MCF 10A (cell line): ENCODE measurements around the gene TMEM266. TPM values are rescaled to one million over a fixed set of nuclear protein-coding genes. Genes with fewer than 3 reads are reported as not detected.

Experiments used
- BruUV-seq: library from RNA; stranded (reverse); fragments of 400-500 nt; replicated peaks from 2 replicates; lab custom pipeline; 2021; lab: Mats Ljungman, UMichigan
- CTCF ChIA-PET: fragments of 300-600 bp; sonication (Branson Sonifier 250); formaldehyde crosslinking; extraction: SDS; loops from one replicate; lab custom pipeline; 2021; ENCODE audit warnings: antibody characterized with exemption, inconsistent platforms; lab: Yijun Ruan, JAX
- POLR2A ChIA-PET: fragments of 300-600, 350-650 bp; sonication (Branson Sonifier 250); formaldehyde crosslinking; extraction: SDS; loops from one replicate; lab custom pipeline; 2020; ENCODE audit warnings: antibody characterized with exemption, inconsistent platforms; lab: Yijun Ruan, JAX
- DNase-seq: peaks from one replicate; pipeline ENCODE4 v3.0.0-alpha.2; 2018; ENCODE audit not compliant: unreplicated experiment
- H3K27ac Mint-ChIP-seq: one replicate; pipeline ENCODE4 v1.8.0; 2022; ENCODE audit warnings: mild to moderate bottlenecking, low read depth, mixed read lengths; ENCODE audit not compliant: unreplicated experiment
- H3K27me3 Mint-ChIP-seq: one replicate; pipeline ENCODE4 v1.8.0; 2022; ENCODE audit warnings: mixed read lengths; ENCODE audit not compliant: insufficient read depth, unreplicated experiment
- H3K36me3 Mint-ChIP-seq: one replicate; pipeline ENCODE4 v1.8.0; 2022; ENCODE audit warnings: mild to moderate bottlenecking, moderate library complexity, mixed read lengths; ENCODE audit not compliant: insufficient read depth, unreplicated experiment
- H3K4me1 Mint-ChIP-seq: one replicate; pipeline ENCODE4 v1.8.0; 2022; ENCODE audit warnings: mixed read lengths; ENCODE audit not compliant: insufficient read depth, unreplicated experiment
- H3K4me3 Mint-ChIP-seq: one replicate; pipeline ENCODE4 v1.8.0; 2022; ENCODE audit warnings: mild to moderate bottlenecking, moderate library complexity, mixed read lengths; ENCODE audit not compliant: unreplicated experiment
- H3K9me3 Mint-ChIP-seq: one replicate; pipeline ENCODE4 v1.8.0; 2022; ENCODE audit warnings: mixed read lengths; ENCODE audit not compliant: unreplicated experiment
- CTCF ChIP-seq: fragments of 200-600 bp; IDR thresholded peaks from one replicate; pipeline ENCODE4 v1.8.0; 2022; ENCODE audit warnings: antibody characterized with exemption, mild to moderate bottlenecking; ENCODE audit not compliant: unreplicated experiment
- intact Hi-C: fragments of 100-400 bp; cut with micrococcal nuclease; formaldehyde crosslinking; loops from 2 replicates; pipeline ENCODE4 v1.14.1; 2022
- total RNA-seq: library from RNA; stranded (reverse); gene quantifications from 2 replicates; pipeline ENCODE4 v1.2.3, GENCODE V29; 2022

Gene TMEM266
- total RNA-seq, 1 experiment from 2014 or later, result not detected

- Mint-ChIP-seq H3K27me3 (no peaks in the 10 kb centered on the region), H3K9me3 (no peaks in the 10 kb centered on the region), H3K27ac (no peak overlapping the region), H3K36me3 (peaks cover 6% of the 10 kb centered on the region), H3K4me3 (no peak overlapping the region), H3K4me1 (peaks cover 18% of the 10 kb centered on the region)
- intact Hi-C loops, result no loop called here
- ChIA-PET CTCF (interaction anchor here (0.5 to 4.0 kb wide), 3 partner anchors 26 to 48 kb away, joined by 3 to 22 read pairs (median 3); no protein-coding TSS in a partner anchor), POLR2A (no interaction called here)
- no peak for TF ChIP-seq CTCF
- BruUV-seq, result no TSS peak
- DNase-seq, result no peak
Observed at GRCh38 chr15:76175442-76175841, 115.7 kb downstream of the TMEM266 start.

GRCh38 chr15:76176059-76176458, 116.3 kb downstream of the TMEM266 start:
- Mint-ChIP-seq H3K4me3 (no peak overlapping the region), H3K27ac (no peak overlapping the region), H3K27me3 (no peaks in the 10 kb centered on the region), H3K9me3 (no peaks in the 10 kb centered on the region), H3K4me1 (peaks cover 18% of the 10 kb centered on the region), H3K36me3 (peaks cover 6% of the 10 kb centered on the region)
- TF ChIP-seq CTCF, result no peak
- no TSS peak for BruUV-seq
- ChIA-PET POLR2A (no interaction called here), CTCF (interaction anchor here (4.0 kb wide), 1 partner anchor 27 kb away, joined by 22 read pairs; no protein-coding TSS in a partner anchor)
- intact Hi-C loops, result no loop called here
- no peak for DNase-seq

- CTCF ChIA-PET, result interaction anchor here (4.0 kb wide), 1 partner anchor 27 kb away, joined by 22 read pairs; no protein-coding TSS in a partner anchor
- Mint-ChIP-seq H3K36me3 (peaks cover 6% of the 10 kb centered on the region), H3K4me3 (no peak overlapping the region), H3K27ac (peak overlapping the region; percentile 91), H3K4me1 (peaks cover 18% of the 10 kb centered on the region), H3K27me3 (no peaks in the 10 kb centered on the region), H3K9me3 (no peaks in the 10 kb centered on the region)
- DNase-seq, result no peak
- no peak for TF ChIP-seq CTCF
- intact Hi-C loops, result no loop called here
- BruUV-seq, result no TSS peak
- POLR2A ChIA-PET, result interaction anchor here (1.8 kb wide), 1 partner anchor 8 kb away, joined by 9 read pairs; no protein-coding TSS in a partner anchor
Observed at GRCh38 chr15:76176487-76177085, 116.8 kb downstream of the TMEM266 start.

- POLR2A ChIA-PET, result interaction anchor here (0.6 to 1.8 kb wide), 9 partner anchors 9 to 1381 kb away, joined by 3 to 9 read pairs (median 3); partner anchors contain the start of genes ETFA and FBXO22
- no peak for TF ChIP-seq CTCF
- BruUV-seq, result no TSS peak
- Mint-ChIP-seq H3K27me3 (no peaks in the 10 kb centered on the region), H3K9me3 (no peaks in the 10 kb centered on the region), H3K27ac (peak overlapping the region; percentile 91), H3K36me3 (peaks cover 6% of the 10 kb centered on the region), H3K4me1 (peaks cover 18% of the 10 kb centered on the region), H3K4me3 (peak overlapping the region; percentile 44)
- CTCF ChIA-PET, result interaction anchor here (0.5 to 4.0 kb wide), 3 partner anchors 28 to 887 kb away, joined by 3 to 22 read pairs (median 3); no protein-coding TSS in a partner anchor
- peak; percentile 92 for DNase-seq
- intact Hi-C loops, result no loop called here
Observed at GRCh38 chr15:76177491-76178040, 117.8 kb downstream of the TMEM266 start.
